ENCODE data around the gene ZDHHC20. TPM values are rescaled to one million over a fixed set of nuclear protein-coding genes. Genes with fewer than 3 reads are reported as not detected.
A peak's percentile ranks its signal among the peaks of the same experiment; 100 is the strongest.
"Not testable (repeated sequence)": the region's sequence is repeated elsewhere in the genome, so short reads cannot be mapped to it uniquely, and the experiment has no call there.

The ZDHHC20 gene
- total RNA-seq, 6 experiments from 2014 or later = 19.2 to 28.9 (median 23.4) TPM

GRCh38 chr13:21413013-21413412 is 46.1 kb downstream of the ZDHHC20 start:
- Histone ChIP-seq H3K36me3 (peaks cover 0 to 15% (median 7%) of the 10 kb centered on the region in 4 donors), H3K9me3 (no peaks in the 10 kb centered on the region), H3K4me3 (no peak overlapping the region), H3K4me1 (no peaks in the 10 kb centered on the region), H3K27me3 (no peaks in the 10 kb centered on the region), H3K27ac (no peak overlapping the region)
- 83% methylated on average over 1 of the region's 1 CpG for WGBS (ENCODE audit: insufficient coverage, low coverage, low lambda C conversion rate, missing lambda C conversion rate)
- DNase-seq (no peak), ATAC-seq (no peak)
- intact Hi-C loops (cut with DNase I) = no loop called here
- TF ChIP-seq CTCF (IDR thresholded peaks at IDR 0.05) (no peak), POLR2A (IDR thresholded peaks at IDR 0.05) (no peak)

GRCh38 chr13:21410453-21410852 is 48.6 kb downstream of the ZDHHC20 start:
- H3K27me3 ChIP-seq; DNase-seq; H3K27ac ChIP-seq; H3K9me3 ChIP-seq; H3K4me1 ChIP-seq; intact Hi-C loops (cut with DNase I); H3K4me3 ChIP-seq; ATAC-seq: not testable (repeated sequence)
- WGBS (ENCODE audit: insufficient coverage, low coverage, low lambda C conversion rate, missing lambda C conversion rate) = 40% methylated on average over 1 of the region's 2 CpGs
- H3K36me3 ChIP-seq = peaks cover 0 to 15% (median 7%) of the 10 kb centered on the region in 4 donors

GRCh38 chr13:21405309-21405708 is 53.8 kb downstream of the ZDHHC20 start:
- Histone ChIP-seq H3K4me3 (no peak overlapping the region), H3K36me3 (peaks cover 0 to 6% (median 0%) of the 10 kb centered on the region in 4 donors), H3K27ac (no peak overlapping the region), H3K27me3 (no peaks in the 10 kb centered on the region), H3K4me1 (no peaks in the 10 kb centered on the region), H3K9me3 (no peaks in the 10 kb centered on the region)
- TF ChIP-seq POLR2A (IDR thresholded peaks at IDR 0.05) (no peak), CTCF (IDR thresholded peaks at IDR 0.05) (no peak)
- no peak for ATAC-seq
- 94% methylated on average over 1 of the region's 1 CpG for WGBS (ENCODE audit: insufficient coverage, low coverage, low lambda C conversion rate, missing lambda C conversion rate)
- DNase-seq = no peak
- intact Hi-C loops (cut with DNase I) = no loop called here

GRCh38 chr13:21402586-21403307 is 56.4 kb downstream of the ZDHHC20 start:
- peaks cover 0 to 6% (median 0%) of the 10 kb centered on the region in 4 donors for H3K36me3 ChIP-seq
- DNase-seq (no peak), ATAC-seq (peak in 2 of 4 donors; percentile 58 to 72)
- intact Hi-C loops (cut with DNase I) = no loop called here
- no peak for TF ChIP-seq POLR2A (IDR thresholded peaks at IDR 0.05)
- no peak for TF ChIP-seq CTCF (IDR thresholded peaks at IDR 0.05)
- H3K27ac ChIP-seq = no peak overlapping the region
- H3K4me1 ChIP-seq = no peaks in the 10 kb centered on the region
- H3K27me3 ChIP-seq = no peaks in the 10 kb centered on the region
- no peaks in the 10 kb centered on the region for H3K9me3 ChIP-seq
- no peak overlapping the region for H3K4me3 ChIP-seq
- WGBS (ENCODE audit: insufficient coverage, low coverage, low lambda C conversion rate, missing lambda C conversion rate) = 81% methylated on average over 3 of the region's 3 CpGs

GRCh38 chr13:21399741-21400140 is 59.4 kb downstream of the ZDHHC20 start:
- ATAC-seq = no peak
- intact Hi-C loops (cut with DNase I) = no loop called here

More at GRCh38 chr13:21399741-21400140, 59.4 kb downstream of the ZDHHC20 start:
- Histone ChIP-seq H3K9me3 (no peaks in the 10 kb centered on the region), H3K4me3 (no peak overlapping the region), H3K4me1 (no peaks in the 10 kb centered on the region), H3K36me3 (peaks cover 0 to 6% (median 0%) of the 10 kb centered on the region in 4 donors), H3K27me3 (no peaks in the 10 kb centered on the region), H3K27ac (no peak overlapping the region)
- DNase-seq = no peak
- 74% methylated on average over 3 of the region's 3 CpGs for WGBS (ENCODE audit: insufficient coverage, low coverage, low lambda C conversion rate, missing lambda C conversion rate)
- TF ChIP-seq POLR2A (IDR thresholded peaks at IDR 0.05) = no peak
- TF ChIP-seq CTCF (IDR thresholded peaks at IDR 0.05) = no peak

Data from right lobe of liver (tissue), 6 donors.